HFF-Myc (cell line): ENCODE data around the gene EVL.
A peak's percentile ranks its signal among the peaks of the same experiment; 100 is the strongest.

ENCODE experiments used
- DNase-seq: peaks from one replicate; pipeline ENCODE4 v3.0.0-alpha.2; 2011; ENCODE audit warnings: low read depth; ENCODE audit errors: extremely low read depth
- H3K4me3 ChIP-seq: replicated peaks from 2 replicates; pipeline ENCODE4 v1.5.1; 2011; ENCODE audit warnings: low read depth, mild to moderate bottlenecking, control low read depth, low read length
- TF ChIP-seq, protein P1 (sequence below): IDR thresholded peaks from 2 replicates; pipeline ENCODE4 v1.5.1; 2012; ENCODE audit warnings: mild to moderate bottlenecking, low read depth, low read length, control low read depth; ENCODE audit errors: missing control alignments

EVL gene

GRCh38 chr14:100159094-100159864 lies 94.1 kb downstream of the EVL start, which contains the start of gene DEGS2:
TSS of gene DEGS2 (minus strand) at chr14:100159645. CDS start at chr14:100159587, 58 bp downstream.
- TF ChIP-seq, protein P1, sequence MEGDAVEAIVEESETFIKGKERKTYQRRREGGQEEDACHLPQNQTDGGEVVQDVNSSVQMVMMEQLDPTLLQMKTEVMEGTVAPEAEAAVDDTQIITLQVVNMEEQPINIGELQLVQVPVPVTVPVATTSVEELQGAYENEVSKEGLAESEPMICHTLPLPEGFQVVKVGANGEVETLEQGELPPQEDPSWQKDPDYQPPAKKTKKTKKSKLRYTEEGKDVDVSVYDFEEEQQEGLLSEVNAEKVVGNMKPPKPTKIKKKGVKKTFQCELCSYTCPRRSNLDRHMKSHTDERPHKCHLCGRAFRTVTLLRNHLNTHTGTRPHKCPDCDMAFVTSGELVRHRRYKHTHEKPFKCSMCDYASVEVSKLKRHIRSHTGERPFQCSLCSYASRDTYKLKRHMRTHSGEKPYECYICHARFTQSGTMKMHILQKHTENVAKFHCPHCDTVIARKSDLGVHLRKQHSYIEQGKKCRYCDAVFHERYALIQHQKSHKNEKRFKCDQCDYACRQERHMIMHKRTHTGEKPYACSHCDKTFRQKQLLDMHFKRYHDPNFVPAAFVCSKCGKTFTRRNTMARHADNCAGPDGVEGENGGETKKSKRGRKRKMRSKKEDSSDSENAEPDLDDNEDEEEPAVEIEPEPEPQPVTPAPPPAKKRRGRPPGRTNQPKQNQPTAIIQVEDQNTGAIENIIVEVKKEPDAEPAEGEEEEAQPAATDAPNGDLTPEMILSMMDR = no peak
- no peak for DNase-seq
- 0 out of 2 replicates have a peak within 1 kb of the TSS, but pooled peaks have one; percentile 9 for H3K4me3 ChIP-seq

- no peak for DNase-seq
- H3K4me3 ChIP-seq = no peak overlapping the region
- TF ChIP-seq, protein P1 = no peak
These were observed 94.8 kb downstream of the EVL start for GRCh38 chr14:100159865-100160533.

GRCh38 chr14:100160534-100160916 lies 95.3 kb downstream of the EVL start:
- H3K4me3 ChIP-seq = no peak overlapping the region
- TF ChIP-seq, protein P1 = no peak
- no peak for DNase-seq

- DNase-seq = no peak
- TF ChIP-seq, protein P1 = no peak
- H3K4me3 ChIP-seq = no peak overlapping the region
These were observed 100.2 kb downstream of the EVL start for GRCh38 chr14:100165376-100165775.

GRCh38 chr14:100165831-100166440 lies 100.7 kb downstream of the EVL start:
- TF ChIP-seq, protein P1 = no peak
- H3K4me3 ChIP-seq = no peak overlapping the region
- DNase-seq = no peak

DNA sequence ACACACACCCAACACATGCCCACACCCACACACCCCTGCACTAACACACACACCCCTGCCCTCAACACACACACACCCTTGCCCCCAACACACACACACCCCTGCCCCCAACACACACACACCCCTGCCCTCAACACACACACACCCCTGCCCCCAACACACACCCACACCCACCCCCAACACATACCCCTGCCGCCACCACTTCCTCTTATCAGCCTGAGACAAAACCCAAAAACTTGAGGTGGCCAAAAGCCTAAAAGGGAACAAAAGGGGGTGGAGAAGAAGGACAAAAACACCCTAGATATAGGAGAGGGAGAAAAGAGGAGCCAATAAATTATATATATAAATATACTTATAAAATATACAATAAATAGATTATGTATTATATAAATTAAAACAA lies 103.3 kb downstream of the EVL start:
- no peak for DNase-seq
- no peak overlapping the region for H3K4me3 ChIP-seq
- TF ChIP-seq, protein P1 = no peak
